Spleen (tissue), 11 donors: ENCODE measurements around the gene PTPRE. TPM values are rescaled to one million over a fixed set of nuclear protein-coding genes. Genes with fewer than 3 reads are reported as not detected.
A peak's percentile ranks its signal among the peaks of the same experiment; 100 is the strongest.

Source experiments
- DNase-seq: peaks from one replicate; pipeline ENCODE4 v3.0.0-alpha.2; 2020
- H3K27ac ChIP-seq, 8 donors: fragments of 200-600 bp; sonication (generic) in 7 of 8; 1 replicate in 4 of 8; 2 replicates in 4 of 8; pipeline versions ENCODE4 v1.5.0 to v1.8.0; 2016 to 2021; ENCODE audit warnings: inconsistent platforms in 4 of 8, mild to moderate bottlenecking in 4 of 8, moderate library complexity in 1 of 8
- H3K27me3 ChIP-seq, 7 donors: fragments of 200-600 bp; sonication (generic) in 6 of 7; replicated peaks in 1 of 7; 1 replicate in 4 of 7; 2 replicates in 3 of 7; pipeline versions ENCODE4 v1.5.0 to v1.8.0; 2016 to 2021; ENCODE audit warnings: inconsistent platforms in 3 of 7, mild to moderate bottlenecking in 1 of 7
- H3K36me3 ChIP-seq, 6 donors: fragments of 200-600 bp; sonication (generic) in 5 of 6; 1 replicate in 4 of 6; 2 replicates in 2 of 6; pipeline versions ENCODE4 v1.5.0 to v1.8.0; 2016 to 2021; ENCODE audit warnings: inconsistent platforms in 2 of 6
- H3K4me1 ChIP-seq, 6 donors: fragments of 200-600 bp; sonication (generic) in 5 of 6; 1 replicate in 3 of 6; 2 replicates in 3 of 6; pipeline versions ENCODE4 v1.5.0 to v1.8.0; 2016 to 2021; ENCODE audit warnings: inconsistent platforms in 3 of 6
- H3K4me3 ChIP-seq, 8 donors: fragments of 200-600 bp; sonication (generic) in 7 of 8; 1 replicate in 4 of 8; 2 replicates in 4 of 8; pipeline versions ENCODE4 v1.5.0 to v1.8.0; 2016 to 2021; ENCODE audit warnings: inconsistent platforms in 4 of 8, mild to moderate bottlenecking in 4 of 8, moderate library complexity in 2 of 8
- H3K9me3 ChIP-seq, 8 donors: fragments of 200-600 bp; sonication (generic) in 7 of 8; 1 replicate in 4 of 8; 2 replicates in 4 of 8; pipeline versions ENCODE4 v1.5.0 to v1.8.0; 2016 to 2021; ENCODE audit warnings: inconsistent platforms in 4 of 8
- POLR2A ChIP-seq, 3 donors: fragments of 450-650 bp; IDR thresholded peaks; one replicate each; pipeline ENCODE4 v1.5.1; 2017; ENCODE audit warnings: antibody characterized with exemption in 3 of 3, mild to moderate bottlenecking in 1 of 3
- POLR2AphosphoS5 ChIP-seq, 3 donors: sonication (generic); formaldehyde crosslinking; IDR thresholded peaks; one replicate each; pipeline ENCODE4 v1.5.1; 2017; ENCODE audit warnings: antibody characterized with exemption in 3 of 3
- WGBS, 5 donors: extraction: QIAGEN DNeasy Blood & Tissue Kit in 3 of 5; methylation state at CpG; one replicate each; pipeline versions ENCODE4 v1.1.5 to v1.1.7; 2013 to 2018; 5-methylcytosine and 5-hydroxymethylcytosine counted together
- intact Hi-C: fragments of 100-400 bp; cut with DNase I; formaldehyde crosslinking; loops from one replicate; pipeline ENCODE4 v1.15.0; 2023; ENCODE audit warnings: low total_unique reads
- polyA plus RNA-seq, 3 donors: library from polyadenylated mRNA; stranded (reverse); fragments of 200-250 nt; gene quantifications; one replicate each; pipeline ENCODE4 v1.2.1, GENCODE V29; 2013
- total RNA-seq, 7 donors: library from RNA; depleted of rRNA in 3 of 7; stranded (reverse); fragments of >200 nt in 3 of 7; fragmentation: NEBNext Ultra II Directional in 4 of 7; extraction: Animal tissue kit (Norgen Biotek cat#: 25700) in 4 of 7; gene quantifications; one replicate each; pipeline versions ENCODE4 v1.1.0 to v1.2.1, GENCODE V29; 2016 to 2021
- TF ChIP-seq, protein P1 (sequence below), 11 experiments: fragments of 200-600 bp in 7 of 11; fragments of 450-650 bp in 4 of 11; sonication (generic) in 4 of 11; IDR thresholded peaks in 8 of 11; conservative IDR thresholded peaks in 3 of 11; 1 replicate in 7 of 11; 2 replicates in 4 of 11; pipeline versions ENCODE4 v1.4.0 to v1.8.0; 2016 to 2021; ENCODE audit warnings: antibody characterized with exemption in 11 of 11, inconsistent platforms in 4 of 11, mild to moderate bottlenecking in 1 of 11
- donor health status: healthy with polysubstance abuse.
- donor health status: DM: no; HTN: no; CAD: no; lungs with moderate emphysema.
- donor health status: DM: no; HTN: no; CAD: no.
- donor health status: Bipolar disorder and iron deficiency.
- donor health status: healthy.
- donor health status: DM: no; HTN: no; CAD: no.
- donor health status: DM: yes; HTN: yes; CAD: no.

The PTPRE gene
- total and polyA plus RNA-seq, 10 donors: 6.2 to 133 (median 70.2) TPM

DNA sequence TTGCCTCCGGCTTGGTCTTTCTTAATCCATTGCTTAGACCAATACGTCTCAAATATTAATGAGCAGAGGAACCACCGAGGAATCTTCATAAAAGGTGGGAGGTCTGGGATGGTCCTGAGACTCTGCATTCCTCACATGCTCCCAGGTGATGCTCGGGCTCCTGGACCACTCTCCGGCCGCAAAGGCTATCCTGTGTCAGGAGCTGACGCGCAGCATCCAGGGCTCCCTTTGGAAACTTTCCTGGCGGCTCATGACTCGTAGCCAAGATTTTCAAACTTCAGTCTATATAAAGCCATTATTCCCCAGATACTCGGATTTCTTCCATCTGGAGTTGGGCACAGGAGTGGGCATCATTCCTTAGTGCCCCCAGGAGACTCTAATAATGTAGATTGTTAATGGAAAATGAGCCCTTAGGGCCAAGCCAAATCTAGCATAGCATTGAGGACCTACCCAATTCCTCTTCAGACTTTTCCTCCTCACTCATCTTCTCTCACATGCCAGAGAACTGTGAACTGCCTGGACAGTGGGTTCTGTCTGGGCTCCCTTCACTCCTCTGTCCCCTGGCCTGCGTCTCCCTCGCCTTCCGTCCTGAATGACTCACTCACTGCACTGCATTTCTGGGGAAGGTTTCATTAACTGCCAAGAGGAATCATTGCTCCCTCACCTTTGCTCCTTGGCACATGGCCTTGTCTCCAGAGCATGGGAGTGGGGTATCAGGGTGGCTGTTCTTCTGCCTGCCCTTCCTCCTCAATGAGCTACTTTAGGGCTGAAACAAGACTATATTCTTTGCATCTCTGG is 130.0 kb downstream of the PTPRE start:
- Histone ChIP-seq H3K36me3 (no peaks in the 10 kb centered on the region), H3K27ac (no peak overlapping the region), H3K4me1 (peaks cover 0 to 15% (median 4%) of the 10 kb centered on the region in 6 donors), H3K27me3 (no peaks in the 10 kb centered on the region), H3K9me3 (no peaks in the 10 kb centered on the region), H3K4me3 (no peak overlapping the region)
- WGBS, 5 donors: 84 to 92% (median 88%) methylated on average over 14 of the region's 14 CpGs
- TF ChIP-seq, protein P1, sequence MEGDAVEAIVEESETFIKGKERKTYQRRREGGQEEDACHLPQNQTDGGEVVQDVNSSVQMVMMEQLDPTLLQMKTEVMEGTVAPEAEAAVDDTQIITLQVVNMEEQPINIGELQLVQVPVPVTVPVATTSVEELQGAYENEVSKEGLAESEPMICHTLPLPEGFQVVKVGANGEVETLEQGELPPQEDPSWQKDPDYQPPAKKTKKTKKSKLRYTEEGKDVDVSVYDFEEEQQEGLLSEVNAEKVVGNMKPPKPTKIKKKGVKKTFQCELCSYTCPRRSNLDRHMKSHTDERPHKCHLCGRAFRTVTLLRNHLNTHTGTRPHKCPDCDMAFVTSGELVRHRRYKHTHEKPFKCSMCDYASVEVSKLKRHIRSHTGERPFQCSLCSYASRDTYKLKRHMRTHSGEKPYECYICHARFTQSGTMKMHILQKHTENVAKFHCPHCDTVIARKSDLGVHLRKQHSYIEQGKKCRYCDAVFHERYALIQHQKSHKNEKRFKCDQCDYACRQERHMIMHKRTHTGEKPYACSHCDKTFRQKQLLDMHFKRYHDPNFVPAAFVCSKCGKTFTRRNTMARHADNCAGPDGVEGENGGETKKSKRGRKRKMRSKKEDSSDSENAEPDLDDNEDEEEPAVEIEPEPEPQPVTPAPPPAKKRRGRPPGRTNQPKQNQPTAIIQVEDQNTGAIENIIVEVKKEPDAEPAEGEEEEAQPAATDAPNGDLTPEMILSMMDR (IDR thresholded peaks at IDR 0.05 in 8 of 11, conservative IDR thresholded peaks at IDR 0.05 in 3 of 11): no peak
- TF ChIP-seq POLR2AphosphoS5 (IDR thresholded peaks at IDR 0.05) (no peak), POLR2A (IDR thresholded peaks at IDR 0.05) (no peak)
- DNase-seq: peak; percentile 70
- intact Hi-C loops: no loop called here

DNA sequence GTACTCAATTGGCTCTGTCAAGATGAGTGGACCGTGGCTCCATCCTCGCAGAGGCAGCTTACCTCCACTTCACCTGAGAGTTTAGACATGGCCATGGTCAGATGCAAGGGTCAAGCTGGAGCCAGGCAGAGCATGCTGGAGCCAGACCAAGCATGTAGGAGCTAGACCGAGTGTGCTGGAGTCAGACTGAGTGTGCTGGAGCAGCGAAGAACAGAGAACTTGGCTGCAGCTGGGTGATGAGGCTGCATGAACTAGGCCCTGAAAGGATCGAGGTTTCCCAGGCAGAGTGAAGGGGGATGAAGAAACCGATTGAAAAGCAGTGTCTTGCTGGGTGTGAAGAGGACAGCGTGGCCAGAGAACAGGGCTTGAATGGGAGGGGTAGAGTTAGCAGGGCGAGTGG is 133.2 kb downstream of the PTPRE start:
- H3K36me3 ChIP-seq: peaks cover 0 to 4% (median 0%) of the 10 kb centered on the region in 6 donors
- no peak overlapping the region for H3K4me3 ChIP-seq
- intact Hi-C loops: no loop called here
- H3K9me3 ChIP-seq: no peaks in the 10 kb centered on the region
- peak; percentile 47 for DNase-seq
- WGBS, 5 donors: 89 to 98% (median 92%) methylated on average over 8 of the region's 8 CpGs
- no peaks in the 10 kb centered on the region for H3K27me3 ChIP-seq
- H3K27ac ChIP-seq: no peak overlapping the region
- H3K4me1 ChIP-seq: peaks cover 0 to 24% (median 7%) of the 10 kb centered on the region in 6 donors
- TF ChIP-seq, protein P1 (IDR thresholded peaks at IDR 0.05 in 8 of 11, conservative IDR thresholded peaks at IDR 0.05 in 3 of 11): no peak
- no peak for TF ChIP-seq POLR2A (IDR thresholded peaks at IDR 0.05)
- TF ChIP-seq POLR2AphosphoS5 (IDR thresholded peaks at IDR 0.05): no peak

DNA sequence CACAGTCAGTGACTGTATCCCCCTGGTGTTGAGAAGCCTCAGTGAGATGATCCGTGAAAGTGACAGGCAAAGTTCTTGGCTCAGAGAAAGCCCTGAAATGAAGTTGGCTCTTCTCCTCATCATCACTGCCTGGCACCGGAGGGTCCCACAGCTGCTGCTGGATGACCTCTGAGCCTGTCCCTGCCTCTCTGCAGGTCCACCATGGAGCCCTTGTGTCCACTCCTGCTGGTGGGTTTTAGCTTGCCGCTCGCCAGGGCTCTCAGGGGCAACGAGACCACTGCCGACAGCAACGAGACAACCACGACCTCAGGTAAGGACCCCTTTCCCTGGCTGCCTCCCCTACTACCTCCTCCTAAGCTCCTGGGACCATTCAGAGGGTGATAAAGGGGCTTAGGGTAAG is 133.8 kb downstream of the PTPRE start:
- 90 to 96% (median 94%) methylated on average over 2 to 8 of the region's 8 CpGs for WGBS, 5 donors
- H3K4me1 ChIP-seq: peaks cover 0 to 24% (median 11%) of the 10 kb centered on the region in 6 donors
- no peaks in the 10 kb centered on the region for H3K27me3 ChIP-seq
- peak; percentile 73 for DNase-seq
- no peak overlapping the region for H3K27ac ChIP-seq
- H3K4me3 ChIP-seq: no peak overlapping the region
- intact Hi-C loops: no loop called here
- peaks cover 0 to 4% (median 0%) of the 10 kb centered on the region in 6 donors for H3K36me3 ChIP-seq
- TF ChIP-seq POLR2A (IDR thresholded peaks at IDR 0.05): no peak
- no peak for TF ChIP-seq POLR2AphosphoS5 (IDR thresholded peaks at IDR 0.05)
- TF ChIP-seq, protein P1 (IDR thresholded peaks at IDR 0.05 in 8 of 11, conservative IDR thresholded peaks at IDR 0.05 in 3 of 11): no peak
- H3K9me3 ChIP-seq: no peaks in the 10 kb centered on the region

DNA sequence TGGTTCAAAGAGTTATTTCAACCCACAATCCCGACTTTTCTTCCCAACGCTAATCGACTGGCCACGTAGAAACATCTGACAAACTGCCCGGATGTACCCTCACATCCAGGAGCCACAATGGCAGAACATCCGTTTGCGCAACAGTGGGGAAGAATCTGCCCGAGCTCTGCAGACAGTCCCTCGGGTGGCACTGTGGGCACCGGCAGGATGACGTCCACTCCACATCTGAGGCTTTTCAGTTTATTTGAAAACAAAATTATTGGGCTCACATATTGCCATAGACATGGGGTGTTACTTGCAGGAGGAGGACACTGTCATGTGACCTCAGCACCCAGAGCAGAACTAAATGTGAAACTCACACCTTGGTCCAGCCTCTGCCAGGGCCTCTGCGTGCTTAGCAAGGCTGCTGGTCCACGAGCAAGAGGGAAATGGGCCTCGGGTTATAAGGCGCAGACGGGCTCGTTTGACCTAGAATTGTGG is 135.3 kb downstream of the PTPRE start:
- peaks cover 7 to 33% (median 23%) of the 10 kb centered on the region in 6 donors for H3K4me1 ChIP-seq
- peak overlapping the region in 1 of 8 donors; percentile 49 for H3K27ac ChIP-seq
- DNase-seq: peak; percentile 76
- 72 to 86% (median 77%) methylated on average over 17 of the region's 17 CpGs for WGBS, 5 donors
- TF ChIP-seq POLR2AphosphoS5 (IDR thresholded peaks at IDR 0.05) (no peak), POLR2A (IDR thresholded peaks at IDR 0.05) (no peak)
- TF ChIP-seq, protein P1 (IDR thresholded peaks at IDR 0.05 in 8 of 11, conservative IDR thresholded peaks at IDR 0.05 in 3 of 11): no peak
- H3K36me3 ChIP-seq: peaks cover 0 to 10% (median 0%) of the 10 kb centered on the region in 6 donors
- no peaks in the 10 kb centered on the region for H3K9me3 ChIP-seq
- no peaks in the 10 kb centered on the region for H3K27me3 ChIP-seq
- no peak overlapping the region for H3K4me3 ChIP-seq
- intact Hi-C loops: no loop called here
